ENCODE data around the gene OLFML2B.

OLFML2B gene

GRCh38 chr1:161987303-161987702 is 36.4 kb downstream of the OLFML2B start:
- H3K9me3 ChIP-seq (ENCODE audit: insufficient read depth, low read depth, low read length) = no peaks in the 10 kb centered on the region
- no peak overlapping the region for H2AFZ ChIP-seq (ENCODE audit: low read length)
- H3K4me2 ChIP-seq (ENCODE audit: low read depth, low read length, poor library complexity, severe bottlenecking) = no peak overlapping the region
- H4K20me1 ChIP-seq (ENCODE audit: insufficient read depth, low read length, poor library complexity, severe bottlenecking) = no peaks in the 10 kb centered on the region
- H3K36me3 ChIP-seq (ENCODE audit: insufficient read depth, low read length) = no peaks in the 10 kb centered on the region
- no peaks in the 10 kb centered on the region for H3F3A ChIP-seq (ENCODE audit: low read depth)
- TF ChIP-seq EZH2phosphoT487 (IDR thresholded peaks at IDR 0.05; ENCODE audit: borderline replicate concordance) = no peak
- TF ChIP-seq, protein P1, sequence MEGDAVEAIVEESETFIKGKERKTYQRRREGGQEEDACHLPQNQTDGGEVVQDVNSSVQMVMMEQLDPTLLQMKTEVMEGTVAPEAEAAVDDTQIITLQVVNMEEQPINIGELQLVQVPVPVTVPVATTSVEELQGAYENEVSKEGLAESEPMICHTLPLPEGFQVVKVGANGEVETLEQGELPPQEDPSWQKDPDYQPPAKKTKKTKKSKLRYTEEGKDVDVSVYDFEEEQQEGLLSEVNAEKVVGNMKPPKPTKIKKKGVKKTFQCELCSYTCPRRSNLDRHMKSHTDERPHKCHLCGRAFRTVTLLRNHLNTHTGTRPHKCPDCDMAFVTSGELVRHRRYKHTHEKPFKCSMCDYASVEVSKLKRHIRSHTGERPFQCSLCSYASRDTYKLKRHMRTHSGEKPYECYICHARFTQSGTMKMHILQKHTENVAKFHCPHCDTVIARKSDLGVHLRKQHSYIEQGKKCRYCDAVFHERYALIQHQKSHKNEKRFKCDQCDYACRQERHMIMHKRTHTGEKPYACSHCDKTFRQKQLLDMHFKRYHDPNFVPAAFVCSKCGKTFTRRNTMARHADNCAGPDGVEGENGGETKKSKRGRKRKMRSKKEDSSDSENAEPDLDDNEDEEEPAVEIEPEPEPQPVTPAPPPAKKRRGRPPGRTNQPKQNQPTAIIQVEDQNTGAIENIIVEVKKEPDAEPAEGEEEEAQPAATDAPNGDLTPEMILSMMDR (conservative IDR thresholded peaks at IDR 0.05; ENCODE audit: low read length) = no peak
- no peak overlapping the region for H3K9ac ChIP-seq (ENCODE audit: low read depth, low read length, poor library complexity, severe bottlenecking)
- H3K4me1 ChIP-seq (ENCODE audit: insufficient read depth, low read length, poor library complexity, severe bottlenecking) = no peaks in the 10 kb centered on the region
- H3K9me2 ChIP-seq (replicated peaks; ENCODE audit: low read depth, low read length) = no peaks in the 10 kb centered on the region
- no peak overlapping the region for H3K4me3 ChIP-seq (ENCODE audit: low read length, poor library complexity, severe bottlenecking)
- no peaks in the 10 kb centered on the region for H3K79me2 ChIP-seq (ENCODE audit: insufficient read depth, low read length)
- no peaks in the 10 kb centered on the region for H3K27me3 ChIP-seq (ENCODE audit: insufficient read depth, low read length, poor library complexity, severe bottlenecking)

DNA sequence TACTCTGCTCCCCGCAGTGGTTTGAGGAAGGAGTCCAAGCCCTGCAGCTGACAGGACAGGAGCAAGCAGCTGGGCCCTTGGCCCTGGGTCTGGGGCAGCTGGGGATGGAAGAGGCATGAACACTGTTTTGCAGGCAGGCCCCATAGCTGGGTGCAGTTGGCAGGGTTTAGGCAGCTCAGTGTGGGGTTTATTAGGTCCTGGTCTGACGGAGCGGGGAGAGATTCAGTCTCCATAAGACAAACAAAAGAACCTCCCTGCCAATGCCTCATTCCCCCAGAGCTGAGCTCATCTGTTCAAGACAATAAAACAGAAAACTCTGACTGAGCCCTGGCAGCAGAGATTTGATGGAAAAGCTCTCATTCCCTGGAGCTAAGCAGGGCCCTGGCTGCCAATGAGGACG is 37.3 kb downstream of the OLFML2B start:
- no peaks in the 10 kb centered on the region for H3K79me2 ChIP-seq (ENCODE audit: insufficient read depth, low read length)
- H3K9ac ChIP-seq (ENCODE audit: low read depth, low read length, poor library complexity, severe bottlenecking) = no peak overlapping the region
- no peaks in the 10 kb centered on the region for H4K20me1 ChIP-seq (ENCODE audit: insufficient read depth, low read length, poor library complexity, severe bottlenecking)
- no peaks in the 10 kb centered on the region for H3K9me3 ChIP-seq (ENCODE audit: insufficient read depth, low read depth, low read length)
- TF ChIP-seq, protein P1 (conservative IDR thresholded peaks at IDR 0.05; ENCODE audit: low read length) = no peak
- no peak for TF ChIP-seq EZH2phosphoT487 (IDR thresholded peaks at IDR 0.05; ENCODE audit: borderline replicate concordance)
- no peaks in the 10 kb centered on the region for H3F3A ChIP-seq (ENCODE audit: low read depth)
- no peak overlapping the region for H2AFZ ChIP-seq (ENCODE audit: low read length)
- no peak overlapping the region for H3K4me3 ChIP-seq (ENCODE audit: low read length, poor library complexity, severe bottlenecking)
- no peaks in the 10 kb centered on the region for H3K36me3 ChIP-seq (ENCODE audit: insufficient read depth, low read length)
- H3K27me3 ChIP-seq (ENCODE audit: insufficient read depth, low read length, poor library complexity, severe bottlenecking) = no peaks in the 10 kb centered on the region
- H3K4me2 ChIP-seq (ENCODE audit: low read depth, low read length, poor library complexity, severe bottlenecking) = no peak overlapping the region
- no peaks in the 10 kb centered on the region for H3K9me2 ChIP-seq (replicated peaks; ENCODE audit: low read depth, low read length)
- no peaks in the 10 kb centered on the region for H3K4me1 ChIP-seq (ENCODE audit: insufficient read depth, low read length, poor library complexity, severe bottlenecking)

GRCh38 chr1:161985301-161985822 is 38.3 kb downstream of the OLFML2B start:
- Histone ChIP-seq H4K20me1 (ENCODE audit: insufficient read depth, low read length, poor library complexity, severe bottlenecking) (no peaks in the 10 kb centered on the region), H3K27me3 (ENCODE audit: insufficient read depth, low read length, poor library complexity, severe bottlenecking) (no peaks in the 10 kb centered on the region), H3K79me2 (ENCODE audit: insufficient read depth, low read length) (no peaks in the 10 kb centered on the region), H3K4me2 (ENCODE audit: low read depth, low read length, poor library complexity, severe bottlenecking) (no peak overlapping the region), H3K36me3 (ENCODE audit: insufficient read depth, low read length) (no peaks in the 10 kb centered on the region), H3K9ac (ENCODE audit: low read depth, low read length, poor library complexity, severe bottlenecking) (no peak overlapping the region), H2AFZ (ENCODE audit: low read length) (no peak overlapping the region), H3K9me2 (replicated peaks; ENCODE audit: low read depth, low read length) (no peaks in the 10 kb centered on the region), H3F3A (ENCODE audit: low read depth) (no peaks in the 10 kb centered on the region), H3K4me1 (ENCODE audit: insufficient read depth, low read length, poor library complexity, severe bottlenecking) (no peaks in the 10 kb centered on the region), H3K9me3 (ENCODE audit: insufficient read depth, low read depth, low read length) (no peaks in the 10 kb centered on the region), H3K4me3 (ENCODE audit: low read length, poor library complexity, severe bottlenecking) (no peak overlapping the region)
- no peak for TF ChIP-seq EZH2phosphoT487 (IDR thresholded peaks at IDR 0.05; ENCODE audit: borderline replicate concordance)
- TF ChIP-seq, protein P1 (conservative IDR thresholded peaks at IDR 0.05; ENCODE audit: low read length) = no peak

Data from Loucy (cell line).